Measurements from ENCODE around the gene COL6A2.

Gene COL6A2

GRCh38 chr21:46051821-46052675 is 45.9 kb upstream of the COL6A2 start:
- no peak for DNase-seq (ENCODE audit: low read depth in 2 of 2)

GRCh38 chr21:46052703-46053651 is 44.9 kb upstream of the COL6A2 start:
- peak; percentile 63 to 94 for DNase-seq (ENCODE audit: low read depth in 2 of 2)
- TF ChIP-seq CTCF (IDR thresholded peaks at IDR 0.05; ENCODE audit: low read depth, low read length), result no peak
- no peak overlapping the region for H3K4me3 ChIP-seq (replicated peaks in 1 of 2; ENCODE audit: low read depth in 2 of 2, low read length in 2 of 2)

More at GRCh38 chr21:46051821-46052675, 45.9 kb upstream of the COL6A2 start:
- H3K4me3 ChIP-seq (replicated peaks in 1 of 2; ENCODE audit: low read depth in 2 of 2, low read length in 2 of 2), result no peak overlapping the region
- no peak for TF ChIP-seq CTCF (IDR thresholded peaks at IDR 0.05; ENCODE audit: low read depth, low read length)

GRCh38 chr21:46054031-46054430 is 43.9 kb upstream of the COL6A2 start:
- no peak for DNase-seq (ENCODE audit: low read depth in 2 of 2)
- TF ChIP-seq CTCF (IDR thresholded peaks at IDR 0.05; ENCODE audit: low read depth, low read length), result no peak
- no peak overlapping the region for H3K4me3 ChIP-seq (replicated peaks in 1 of 2; ENCODE audit: low read depth in 2 of 2, low read length in 2 of 2)

- DNase-seq (ENCODE audit: low read depth in 2 of 2), result peak in 1 of 2 donors; percentile 76
- no peak for TF ChIP-seq CTCF (IDR thresholded peaks at IDR 0.05; ENCODE audit: low read depth, low read length)
- H3K4me3 ChIP-seq (replicated peaks in 1 of 2; ENCODE audit: low read depth in 2 of 2, low read length in 2 of 2), result no peak overlapping the region
Measured at GRCh38 chr21:46054451-46054881, 43.4 kb upstream of the COL6A2 start.

- H3K4me3 ChIP-seq (replicated peaks in 1 of 2; ENCODE audit: low read depth in 2 of 2, low read length in 2 of 2), result no peak overlapping the region
- DNase-seq (ENCODE audit: low read depth in 2 of 2), result peak in 1 of 2 donors; percentile 56
- no peak for TF ChIP-seq CTCF (IDR thresholded peaks at IDR 0.05; ENCODE audit: low read depth, low read length)
Measured at GRCh38 chr21:46055863-46056281, 42.0 kb upstream of the COL6A2 start.

- DNase-seq (ENCODE audit: low read depth in 2 of 2), result peak; percentile 88 to 96
- TF ChIP-seq CTCF (IDR thresholded peaks at IDR 0.05; ENCODE audit: low read depth, low read length), result no peak
- no peak overlapping the region for H3K4me3 ChIP-seq (replicated peaks in 1 of 2; ENCODE audit: low read depth in 2 of 2, low read length in 2 of 2)
Measured at GRCh38 chr21:46056450-46056903, 41.4 kb upstream of the COL6A2 start.

Data from cardiac fibroblast (primary cell).